ENCODE results near the gene FRMPD4. TPM values are rescaled to one million over a fixed set of nuclear protein-coding genes. Genes with fewer than 3 reads are reported as not detected.

FRMPD4 gene
- total RNA-seq, 4 donors from 2014 or later: not detected

DNA sequence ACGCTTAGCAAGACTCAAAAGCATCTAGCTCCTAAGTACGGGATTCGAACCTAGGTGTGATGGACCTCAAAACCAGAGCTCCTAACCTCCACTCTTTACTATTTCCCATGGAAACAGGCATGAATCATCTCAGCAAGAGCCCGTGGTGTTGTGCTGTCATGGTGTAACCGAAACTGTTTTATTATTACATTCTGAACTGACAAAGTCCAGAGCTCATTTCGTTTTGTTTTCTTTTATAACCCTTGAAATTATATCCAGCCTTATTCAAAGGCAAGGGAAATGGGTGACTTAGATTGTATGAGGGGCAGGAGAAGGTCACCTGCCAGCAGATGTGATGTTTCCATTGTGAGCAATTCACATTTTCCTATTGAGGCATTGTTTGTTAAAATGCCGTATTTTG lies 301.1 kb downstream of the FRMPD4 start:
- DNase-seq: no peak
- Histone ChIP-seq H3K27ac (no peak overlapping the region), H3K9me3 (no peaks in the 10 kb centered on the region), H3K36me3 (no peaks in the 10 kb centered on the region), H3K27me3 (no peaks in the 10 kb centered on the region), H3K4me1 (no peaks in the 10 kb centered on the region), H3K4me3 (replicated peaks in 1 of 3) (no peak overlapping the region)
- intact Hi-C loops (cut with DNase I): no loop called here
- TF ChIP-seq, protein P1, sequence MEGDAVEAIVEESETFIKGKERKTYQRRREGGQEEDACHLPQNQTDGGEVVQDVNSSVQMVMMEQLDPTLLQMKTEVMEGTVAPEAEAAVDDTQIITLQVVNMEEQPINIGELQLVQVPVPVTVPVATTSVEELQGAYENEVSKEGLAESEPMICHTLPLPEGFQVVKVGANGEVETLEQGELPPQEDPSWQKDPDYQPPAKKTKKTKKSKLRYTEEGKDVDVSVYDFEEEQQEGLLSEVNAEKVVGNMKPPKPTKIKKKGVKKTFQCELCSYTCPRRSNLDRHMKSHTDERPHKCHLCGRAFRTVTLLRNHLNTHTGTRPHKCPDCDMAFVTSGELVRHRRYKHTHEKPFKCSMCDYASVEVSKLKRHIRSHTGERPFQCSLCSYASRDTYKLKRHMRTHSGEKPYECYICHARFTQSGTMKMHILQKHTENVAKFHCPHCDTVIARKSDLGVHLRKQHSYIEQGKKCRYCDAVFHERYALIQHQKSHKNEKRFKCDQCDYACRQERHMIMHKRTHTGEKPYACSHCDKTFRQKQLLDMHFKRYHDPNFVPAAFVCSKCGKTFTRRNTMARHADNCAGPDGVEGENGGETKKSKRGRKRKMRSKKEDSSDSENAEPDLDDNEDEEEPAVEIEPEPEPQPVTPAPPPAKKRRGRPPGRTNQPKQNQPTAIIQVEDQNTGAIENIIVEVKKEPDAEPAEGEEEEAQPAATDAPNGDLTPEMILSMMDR (IDR thresholded peaks at IDR 0.05): no peak
- no peak for TF ChIP-seq POLR2A (IDR thresholded peaks at IDR 0.05)
- WGBS, 2 donors: 70 to 84% methylated on average over 7 of the region's 7 CpGs

DNA sequence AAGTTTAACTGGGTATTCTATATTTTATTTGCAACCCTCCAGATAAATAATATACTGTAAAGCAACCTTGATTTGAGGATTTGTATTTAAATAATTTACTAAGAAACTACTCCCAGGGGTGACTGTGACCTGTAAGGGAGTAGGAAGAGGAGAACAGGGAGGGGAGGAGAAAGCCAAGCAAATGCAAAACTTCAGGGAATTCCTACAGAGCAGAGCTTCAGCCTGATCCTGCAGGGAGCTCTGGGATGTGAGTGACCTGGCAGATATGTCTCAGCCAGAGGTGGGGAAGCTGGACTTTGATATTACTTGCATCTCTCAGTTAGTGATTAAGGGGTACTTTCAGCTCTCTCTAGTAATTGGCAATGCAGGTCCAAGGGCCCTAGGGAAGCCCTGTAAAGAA lies 302.0 kb downstream of the FRMPD4 start:
- intact Hi-C loops (cut with DNase I): no loop called here
- no peak overlapping the region for H3K4me3 ChIP-seq (replicated peaks in 1 of 3)
- DNase-seq: no peak

DNA sequence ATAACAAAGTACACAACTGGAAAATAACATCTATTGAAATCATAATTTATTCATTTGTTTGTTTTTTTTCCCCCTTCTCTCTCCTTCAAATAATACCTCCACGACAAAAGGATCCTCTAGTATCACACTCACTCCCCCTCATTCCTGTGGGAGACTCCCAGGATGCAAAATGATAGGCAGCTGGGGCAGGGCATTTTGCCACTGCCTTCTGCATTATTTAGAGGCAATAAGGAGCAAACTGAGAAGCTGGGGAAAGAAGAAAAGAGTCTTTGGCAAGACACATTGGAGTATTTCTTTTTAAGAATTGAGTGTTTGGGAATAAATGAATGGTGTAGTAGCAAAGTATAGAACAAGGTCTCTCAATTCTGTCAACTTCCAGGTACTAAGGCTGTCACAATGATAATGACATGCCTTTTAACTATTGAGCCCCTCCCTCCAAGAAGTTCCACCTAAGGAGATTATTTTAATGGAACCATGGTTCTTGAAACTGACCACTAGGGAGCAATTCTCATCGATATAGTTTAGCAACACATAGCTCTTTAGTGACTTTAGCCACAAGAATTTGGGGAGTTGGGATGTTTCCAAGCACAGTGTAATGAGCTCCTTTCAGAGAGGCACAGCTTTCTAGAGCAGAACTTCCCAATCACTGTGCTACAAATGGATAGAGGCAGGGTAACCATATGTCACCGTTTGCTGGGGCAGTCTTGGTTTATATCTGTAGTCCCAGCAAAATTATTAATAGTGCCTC lies 303.3 kb downstream of the FRMPD4 start:
- Histone ChIP-seq H3K4me3 (replicated peaks in 1 of 3) (no peak overlapping the region), H3K36me3 (no peaks in the 10 kb centered on the region), H3K27me3 (no peaks in the 10 kb centered on the region), H3K9me3 (no peaks in the 10 kb centered on the region), H3K4me1 (no peaks in the 10 kb centered on the region), H3K27ac (no peak overlapping the region)
- no peak for TF ChIP-seq POLR2A (IDR thresholded peaks at IDR 0.05)
- TF ChIP-seq, protein P1 (IDR thresholded peaks at IDR 0.05): no peak
- no peak for DNase-seq
- WGBS, 2 donors: 43 to 63% methylated on average over 2 to 3 of the region's 3 CpGs
- intact Hi-C loops (cut with DNase I): no loop called here

More for the DNA sequence above, 302.0 kb downstream of the FRMPD4 start:
- Histone ChIP-seq H3K27me3 (no peaks in the 10 kb centered on the region), H3K9me3 (no peaks in the 10 kb centered on the region), H3K36me3 (no peaks in the 10 kb centered on the region), H3K27ac (no peak overlapping the region), H3K4me1 (no peaks in the 10 kb centered on the region)
- TF ChIP-seq, protein P1 (IDR thresholded peaks at IDR 0.05): no peak
- no peak for TF ChIP-seq POLR2A (IDR thresholded peaks at IDR 0.05)

DNA sequence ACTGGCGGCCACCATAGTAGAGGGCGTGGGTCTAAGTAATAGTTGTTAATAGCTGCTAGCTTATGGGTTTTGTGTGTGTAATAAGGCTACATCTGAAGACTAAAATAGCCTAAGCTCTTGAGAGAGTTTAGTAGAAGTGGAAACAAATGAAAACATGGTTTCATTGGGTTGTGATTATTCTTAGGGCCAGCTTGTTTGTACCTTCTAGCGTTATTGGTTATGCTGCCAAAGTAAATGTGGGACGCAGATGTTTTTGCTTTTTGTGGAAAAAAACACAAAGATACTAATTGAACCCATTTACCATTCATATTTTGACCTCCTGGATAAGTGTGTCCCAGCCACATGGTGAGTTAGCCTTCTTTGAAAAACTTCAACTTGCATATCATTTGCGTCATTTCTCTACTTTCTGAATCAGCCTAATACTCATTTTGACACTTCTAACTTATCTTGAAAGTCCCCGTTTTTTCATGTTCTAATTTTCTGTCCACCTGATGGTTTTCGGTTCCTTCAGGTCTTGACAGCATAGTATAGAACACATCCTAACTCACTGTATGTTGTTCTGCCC lies 305.3 kb downstream of the FRMPD4 start:
- H3K9me3 ChIP-seq: no peaks in the 10 kb centered on the region
- DNase-seq: no peak
- no peak overlapping the region for H3K27ac ChIP-seq
- TF ChIP-seq, protein P1 (IDR thresholded peaks at IDR 0.05): no peak
- TF ChIP-seq POLR2A (IDR thresholded peaks at IDR 0.05): no peak
- H3K36me3 ChIP-seq: no peaks in the 10 kb centered on the region
- no peaks in the 10 kb centered on the region for H3K27me3 ChIP-seq
- WGBS, 2 donors: 89% methylated on average over 7 of the region's 7 CpGs
- intact Hi-C loops (cut with DNase I): no loop called here
- no peak overlapping the region for H3K4me3 ChIP-seq (replicated peaks in 1 of 3)
- no peaks in the 10 kb centered on the region for H3K4me1 ChIP-seq

DNA sequence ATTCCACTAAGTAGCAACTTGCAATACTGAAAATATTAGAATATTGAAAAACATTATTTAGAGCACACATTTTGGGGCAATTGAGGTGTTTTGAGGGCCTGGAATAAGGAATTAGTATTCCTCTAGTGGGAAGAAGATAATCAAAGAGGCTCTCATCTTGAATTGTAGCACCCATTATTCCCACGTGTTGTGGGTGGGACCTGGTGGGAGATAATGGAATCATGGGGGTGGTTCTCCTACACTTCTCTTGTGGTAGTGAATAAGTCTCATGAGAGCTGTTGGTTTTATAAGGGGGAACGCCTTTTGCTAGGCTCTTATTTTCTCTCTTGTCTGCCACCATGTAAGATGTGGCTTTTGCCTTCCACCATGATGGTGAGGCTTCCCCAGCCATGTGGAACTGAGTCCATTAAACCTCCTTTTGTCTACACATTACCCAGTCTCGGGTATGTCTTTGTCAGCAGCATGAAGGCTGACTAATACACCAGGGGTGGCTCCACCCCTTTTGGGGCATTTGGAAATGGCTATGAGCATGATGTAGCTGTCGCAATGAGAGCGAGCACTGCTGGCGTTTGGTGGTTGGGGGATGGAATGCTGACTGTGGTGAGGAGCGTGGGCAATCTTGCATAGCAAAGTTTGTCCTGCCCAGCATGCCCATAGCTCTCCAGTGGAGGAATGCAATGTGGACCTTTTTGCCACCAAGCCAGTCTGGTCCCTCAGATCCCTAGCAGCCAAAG lies 308.2 kb downstream of the FRMPD4 start:
- Histone ChIP-seq H3K4me3 (replicated peaks in 1 of 3) (no peak overlapping the region), H3K4me1 (no peaks in the 10 kb centered on the region), H3K27me3 (no peaks in the 10 kb centered on the region), H3K27ac (no peak overlapping the region), H3K36me3 (no peaks in the 10 kb centered on the region), H3K9me3 (no peaks in the 10 kb centered on the region)
- TF ChIP-seq POLR2A (IDR thresholded peaks at IDR 0.05): no peak
- TF ChIP-seq, protein P1 (IDR thresholded peaks at IDR 0.05): no peak
- 93 to 94% methylated on average over 2 to 7 of the region's 7 CpGs for WGBS, 2 donors
- intact Hi-C loops (cut with DNase I): no loop called here
- no peak for DNase-seq
